Parathyroid adenoma (tissue), 2 donors: Measurements from ENCODE around the gene NLGN1.

Experiments used
- H2AFZ ChIP-seq: fragments of 300-600 bp; sonication (generic); one replicate; pipeline ENCODE4 v1.7.0; 2017; ENCODE audit warnings: antibody characterized with exemption, mild to moderate bottlenecking
- H3K27ac ChIP-seq: fragments of 300-600 bp; sonication (generic); one replicate; pipeline ENCODE4 v1.7.0; 2017
- H3K27me3 ChIP-seq: fragments of 300-600 bp; sonication (generic); one replicate; pipeline ENCODE4 v1.7.0; 2017; ENCODE audit warnings: low read length; ENCODE audit not compliant: control insufficient read depth, insufficient read depth
- H3K36me3 ChIP-seq: fragments of 300-600 bp; sonication (generic); one replicate; pipeline ENCODE4 v1.7.0; 2017; ENCODE audit warnings: low read length; ENCODE audit not compliant: control insufficient read depth, insufficient read depth
- H3K4me1 ChIP-seq: fragments of 300-600 bp; sonication (generic); one replicate; pipeline ENCODE4 v1.7.0; 2017; ENCODE audit warnings: control low read depth
- H3K4me2 ChIP-seq: fragments of 300-600 bp; sonication (generic); one replicate; pipeline ENCODE4 v1.7.0; 2017; ENCODE audit warnings: low read length
- H3K4me3 ChIP-seq: fragments of 300-600 bp; sonication (generic); one replicate; pipeline ENCODE4 v1.7.0; 2017; ENCODE audit warnings: low read depth, low read length
- H3K79me2 ChIP-seq: fragments of 300-600 bp; sonication (generic); one replicate; pipeline ENCODE4 v1.7.0; 2017; ENCODE audit warnings: control low read depth
- H3K9ac ChIP-seq: fragments of 300-600 bp; sonication (generic); one replicate; pipeline ENCODE4 v1.7.0; 2017; ENCODE audit warnings: mild to moderate bottlenecking
- H3K9me3 ChIP-seq: fragments of 300-600 bp; sonication (generic); one replicate; pipeline ENCODE4 v1.7.0; 2017; ENCODE audit warnings: low read length; ENCODE audit not compliant: control insufficient read depth
- TF ChIP-seq, protein P1 (sequence below): fragments of 300-600 bp; sonication (generic); IDR thresholded peaks from one replicate; pipeline ENCODE4 v1.7.0; 2017; ENCODE audit warnings: antibody characterized with exemption, mild to moderate bottlenecking
- donor health status: primary hyperparathyroidism.

NLGN1 gene

DNA sequence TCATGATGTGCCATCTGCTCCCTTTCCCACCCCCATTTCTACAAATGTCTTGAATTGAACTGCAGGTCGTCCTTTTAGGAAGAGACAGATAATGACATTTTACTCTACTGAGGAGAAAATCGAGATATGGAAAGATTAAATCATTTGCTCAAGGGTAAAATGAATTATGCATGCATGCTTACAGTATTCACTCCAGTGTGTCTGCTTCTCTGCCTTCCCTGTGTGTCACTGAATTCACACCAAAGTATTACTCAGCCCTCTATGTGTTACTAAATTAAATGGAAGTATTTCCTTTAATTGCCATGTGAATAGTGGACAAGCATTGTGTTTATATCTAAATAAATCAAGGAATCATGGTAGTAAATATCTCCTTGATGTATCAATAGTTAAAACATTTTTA is 449.0 kb downstream of the NLGN1 start:
- Histone ChIP-seq H3K4me2 (no peak overlapping the region), H3K9ac (no peak overlapping the region), H3K27ac (no peak overlapping the region), H3K4me1 (no peaks in the 10 kb centered on the region), H2AFZ (no peak overlapping the region), H3K9me3 (no peaks in the 10 kb centered on the region), H3K4me3 (no peak overlapping the region), H3K79me2 (no peaks in the 10 kb centered on the region), H3K27me3 (no peaks in the 10 kb centered on the region), H3K36me3 (no peaks in the 10 kb centered on the region)
- TF ChIP-seq, protein P1, sequence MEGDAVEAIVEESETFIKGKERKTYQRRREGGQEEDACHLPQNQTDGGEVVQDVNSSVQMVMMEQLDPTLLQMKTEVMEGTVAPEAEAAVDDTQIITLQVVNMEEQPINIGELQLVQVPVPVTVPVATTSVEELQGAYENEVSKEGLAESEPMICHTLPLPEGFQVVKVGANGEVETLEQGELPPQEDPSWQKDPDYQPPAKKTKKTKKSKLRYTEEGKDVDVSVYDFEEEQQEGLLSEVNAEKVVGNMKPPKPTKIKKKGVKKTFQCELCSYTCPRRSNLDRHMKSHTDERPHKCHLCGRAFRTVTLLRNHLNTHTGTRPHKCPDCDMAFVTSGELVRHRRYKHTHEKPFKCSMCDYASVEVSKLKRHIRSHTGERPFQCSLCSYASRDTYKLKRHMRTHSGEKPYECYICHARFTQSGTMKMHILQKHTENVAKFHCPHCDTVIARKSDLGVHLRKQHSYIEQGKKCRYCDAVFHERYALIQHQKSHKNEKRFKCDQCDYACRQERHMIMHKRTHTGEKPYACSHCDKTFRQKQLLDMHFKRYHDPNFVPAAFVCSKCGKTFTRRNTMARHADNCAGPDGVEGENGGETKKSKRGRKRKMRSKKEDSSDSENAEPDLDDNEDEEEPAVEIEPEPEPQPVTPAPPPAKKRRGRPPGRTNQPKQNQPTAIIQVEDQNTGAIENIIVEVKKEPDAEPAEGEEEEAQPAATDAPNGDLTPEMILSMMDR = no peak

DNA sequence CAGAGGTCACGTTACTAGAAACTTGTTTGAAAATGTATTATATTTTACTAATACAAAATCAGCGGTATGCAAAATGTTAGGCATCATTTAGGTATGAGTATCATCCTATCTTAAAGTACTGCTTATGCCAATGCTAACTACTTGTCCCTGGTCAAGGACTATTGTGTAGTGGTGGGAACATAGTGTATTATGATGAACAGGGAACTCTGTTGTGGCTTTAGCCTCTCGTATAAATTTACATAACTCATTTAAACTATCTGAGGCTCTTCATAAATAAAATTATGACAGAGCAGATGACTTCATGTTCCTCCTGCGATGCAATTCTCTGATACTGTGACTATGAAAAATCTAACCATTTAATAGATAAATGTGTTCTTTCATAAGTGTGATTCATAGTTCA is 451.9 kb downstream of the NLGN1 start:
- no peak overlapping the region for H3K4me3 ChIP-seq
- TF ChIP-seq, protein P1 = no peak
- no peaks in the 10 kb centered on the region for H3K4me1 ChIP-seq
- H3K36me3 ChIP-seq = no peaks in the 10 kb centered on the region
- no peaks in the 10 kb centered on the region for H3K9me3 ChIP-seq
- no peak overlapping the region for H2AFZ ChIP-seq
- H3K79me2 ChIP-seq = no peaks in the 10 kb centered on the region
- H3K4me2 ChIP-seq = no peak overlapping the region
- no peaks in the 10 kb centered on the region for H3K27me3 ChIP-seq
- no peak overlapping the region for H3K9ac ChIP-seq
- no peak overlapping the region for H3K27ac ChIP-seq

DNA sequence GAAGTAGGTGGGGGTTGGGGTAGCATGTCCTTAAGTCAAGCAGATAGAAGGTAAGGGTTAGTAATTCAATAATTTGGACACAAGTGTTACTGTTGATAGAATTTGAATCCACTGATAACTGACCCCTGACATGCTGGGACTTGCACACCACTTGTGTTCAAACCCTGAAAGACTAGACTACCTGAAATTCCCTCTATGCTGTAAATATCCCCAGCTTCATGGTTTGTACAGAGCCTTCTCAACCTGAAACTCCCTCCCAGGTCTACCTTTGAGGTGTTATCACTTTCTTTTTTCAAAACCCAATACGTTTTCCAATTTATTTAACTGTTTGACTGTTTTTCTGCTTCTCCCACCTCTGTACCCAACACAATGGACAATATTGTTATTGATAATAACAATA is 459.6 kb downstream of the NLGN1 start:
- Histone ChIP-seq H3K9me3 (no peaks in the 10 kb centered on the region), H3K27ac (no peak overlapping the region), H3K4me2 (no peak overlapping the region), H3K4me3 (no peak overlapping the region), H2AFZ (no peak overlapping the region), H3K79me2 (no peaks in the 10 kb centered on the region), H3K27me3 (no peaks in the 10 kb centered on the region), H3K9ac (no peak overlapping the region), H3K36me3 (no peaks in the 10 kb centered on the region), H3K4me1 (no peaks in the 10 kb centered on the region)
- TF ChIP-seq, protein P1 = no peak

DNA sequence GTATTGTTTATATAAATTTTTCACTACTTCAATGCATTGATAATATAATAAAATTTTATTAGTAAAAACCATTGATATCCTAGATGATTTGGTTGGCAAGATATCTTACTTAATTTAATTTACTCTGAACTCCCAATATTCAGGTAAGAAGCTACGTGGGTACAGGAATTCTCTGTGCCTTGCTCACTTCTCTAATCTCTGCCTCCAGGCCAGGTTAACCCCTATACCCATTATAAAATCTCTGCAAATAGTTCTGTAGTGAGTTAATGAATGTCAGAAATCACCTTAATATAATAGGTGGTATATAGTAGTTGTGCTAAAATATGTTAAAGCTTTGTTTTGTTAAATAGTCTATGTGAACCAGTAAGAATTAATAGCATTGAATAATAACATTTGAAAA is 465.2 kb downstream of the NLGN1 start:
- TF ChIP-seq, protein P1 = no peak
- no peaks in the 10 kb centered on the region for H3K27me3 ChIP-seq
- no peaks in the 10 kb centered on the region for H3K79me2 ChIP-seq
- no peaks in the 10 kb centered on the region for H3K9me3 ChIP-seq
- H3K36me3 ChIP-seq = no peaks in the 10 kb centered on the region
- H3K4me3 ChIP-seq = no peak overlapping the region
- no peak overlapping the region for H3K27ac ChIP-seq
- H3K4me2 ChIP-seq = no peak overlapping the region
- H3K9ac ChIP-seq = no peak overlapping the region
- H3K4me1 ChIP-seq = no peaks in the 10 kb centered on the region
- H2AFZ ChIP-seq = no peak overlapping the region

DNA sequence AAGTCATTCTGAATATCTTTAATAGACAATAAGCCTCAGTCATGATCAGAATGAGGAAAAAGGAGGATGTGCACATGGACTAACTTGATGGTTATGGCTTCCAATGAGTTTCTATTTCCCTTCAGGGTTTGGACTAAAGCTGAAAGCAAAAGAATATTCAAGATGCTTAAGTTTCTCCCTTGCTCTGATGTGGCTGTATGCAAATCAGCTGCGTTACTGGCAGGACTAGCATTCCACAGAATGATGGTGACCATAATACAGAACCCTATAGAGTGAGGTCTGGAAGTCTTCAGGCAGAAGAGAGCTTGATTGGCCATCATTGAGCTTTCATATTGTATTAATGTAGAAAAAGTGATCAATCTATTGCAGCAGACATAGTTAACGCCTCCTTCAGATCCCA is 466.0 kb downstream of the NLGN1 start:
- Histone ChIP-seq H2AFZ (no peak overlapping the region), H3K9me3 (no peaks in the 10 kb centered on the region), H3K36me3 (no peaks in the 10 kb centered on the region), H3K27ac (no peak overlapping the region), H3K79me2 (no peaks in the 10 kb centered on the region), H3K4me2 (no peak overlapping the region), H3K4me3 (no peak overlapping the region), H3K27me3 (no peaks in the 10 kb centered on the region), H3K9ac (no peak overlapping the region), H3K4me1 (no peaks in the 10 kb centered on the region)
- TF ChIP-seq, protein P1 = no peak
